ENCODE data around the gene KCNIP1.

- TF ChIP-seq CTCF (IDR thresholded peaks at IDR 0.05) = no peak
- no peak for TF ChIP-seq POLR2A (IDR thresholded peaks at IDR 0.05)
Observed at GRCh38 chr5:170477906-170478305, 25.9 kb upstream of the KCNIP1 start.

Measured in heart left ventricle (tissue), 13 donors.